ENCODE results near the gene RIPPLY1. TPM values are rescaled to one million over a fixed set of nuclear protein-coding genes. Genes with fewer than 3 reads are reported as not detected.
"Not testable (repeated sequence)": the region's sequence is repeated elsewhere in the genome, so short reads cannot be mapped to it uniquely, and the experiment has no call there.

RIPPLY1 gene
- total and polyA plus RNA-seq, 4 donors: 1.2 to 3.0 (median 3.0) TPM; not detected in 1

DNA sequence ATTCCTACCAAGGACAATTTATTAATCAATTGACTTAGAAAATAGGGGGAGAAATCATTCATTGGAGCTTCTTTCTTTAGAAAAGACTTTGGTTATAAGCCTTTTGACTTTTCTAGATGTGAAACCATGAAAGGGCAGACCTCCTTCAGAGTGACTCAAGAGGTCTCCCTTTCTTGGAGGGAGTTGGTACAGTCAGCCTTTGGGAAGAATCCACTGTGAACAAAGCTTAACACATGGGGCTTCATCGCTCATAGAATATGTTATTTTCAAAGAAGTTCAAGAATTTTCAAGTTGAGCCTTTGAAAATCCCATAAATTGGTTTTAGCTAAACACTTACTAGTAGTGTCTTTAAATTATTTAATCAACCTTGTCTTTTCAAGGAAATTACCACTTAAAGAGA, 28.0 kb downstream of the RIPPLY1 start (continued):
- TF ChIP-seq, protein P1, sequence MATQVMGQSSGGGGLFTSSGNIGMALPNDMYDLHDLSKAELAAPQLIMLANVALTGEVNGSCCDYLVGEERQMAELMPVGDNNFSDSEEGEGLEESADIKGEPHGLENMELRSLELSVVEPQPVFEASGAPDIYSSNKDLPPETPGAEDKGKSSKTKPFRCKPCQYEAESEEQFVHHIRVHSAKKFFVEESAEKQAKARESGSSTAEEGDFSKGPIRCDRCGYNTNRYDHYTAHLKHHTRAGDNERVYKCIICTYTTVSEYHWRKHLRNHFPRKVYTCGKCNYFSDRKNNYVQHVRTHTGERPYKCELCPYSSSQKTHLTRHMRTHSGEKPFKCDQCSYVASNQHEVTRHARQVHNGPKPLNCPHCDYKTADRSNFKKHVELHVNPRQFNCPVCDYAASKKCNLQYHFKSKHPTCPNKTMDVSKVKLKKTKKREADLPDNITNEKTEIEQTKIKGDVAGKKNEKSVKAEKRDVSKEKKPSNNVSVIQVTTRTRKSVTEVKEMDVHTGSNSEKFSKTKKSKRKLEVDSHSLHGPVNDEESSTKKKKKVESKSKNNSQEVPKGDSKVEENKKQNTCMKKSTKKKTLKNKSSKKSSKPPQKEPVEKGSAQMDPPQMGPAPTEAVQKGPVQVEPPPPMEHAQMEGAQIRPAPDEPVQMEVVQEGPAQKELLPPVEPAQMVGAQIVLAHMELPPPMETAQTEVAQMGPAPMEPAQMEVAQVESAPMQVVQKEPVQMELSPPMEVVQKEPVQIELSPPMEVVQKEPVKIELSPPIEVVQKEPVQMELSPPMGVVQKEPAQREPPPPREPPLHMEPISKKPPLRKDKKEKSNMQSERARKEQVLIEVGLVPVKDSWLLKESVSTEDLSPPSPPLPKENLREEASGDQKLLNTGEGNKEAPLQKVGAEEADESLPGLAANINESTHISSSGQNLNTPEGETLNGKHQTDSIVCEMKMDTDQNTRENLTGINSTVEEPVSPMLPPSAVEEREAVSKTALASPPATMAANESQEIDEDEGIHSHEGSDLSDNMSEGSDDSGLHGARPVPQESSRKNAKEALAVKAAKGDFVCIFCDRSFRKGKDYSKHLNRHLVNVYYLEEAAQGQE (IDR thresholded peaks at IDR 0.05): no peak

DNA sequence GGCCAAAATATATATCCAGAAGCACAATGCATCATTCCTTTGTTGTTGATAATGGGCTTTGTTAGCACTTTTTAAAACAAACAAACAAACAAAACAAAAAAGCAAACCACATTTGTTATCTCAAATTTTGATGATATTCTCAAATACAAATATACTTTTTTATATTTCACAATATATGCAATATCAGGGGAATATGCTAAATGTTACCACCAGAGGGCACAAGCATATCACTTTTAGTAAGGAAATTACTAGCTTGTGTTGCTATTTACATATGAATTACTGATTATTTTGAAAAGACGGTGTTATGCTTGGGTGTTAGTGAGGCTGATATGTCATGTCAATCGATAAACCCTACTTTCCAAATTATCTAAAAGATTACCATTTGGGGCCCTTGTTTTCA, 29.1 kb downstream of the RIPPLY1 start:
- H3K9me3 ChIP-seq (ENCODE audit: control insufficient read depth in 4 of 4, low read length in 3 of 4): no peaks in the 10 kb centered on the region
- 65% methylated on average over 2 of the region's 2 CpGs for WGBS
- peaks cover 0 to 2% (median 0%) of the 10 kb centered on the region in 4 donors for H3K27me3 ChIP-seq (ENCODE audit: control insufficient read depth in 4 of 4, insufficient read depth in 4 of 4, low read length in 3 of 4)
- H3K4me1 ChIP-seq (ENCODE audit: control insufficient read depth in 4 of 4, insufficient read depth in 4 of 4, low read length in 3 of 4): no peaks in the 10 kb centered on the region
- no peak overlapping the region for H3K27ac ChIP-seq (ENCODE audit: low read depth in 1 of 2, low read length in 2 of 2)
- TF ChIP-seq RAD21 (IDR thresholded peaks at IDR 0.05): peak; percentile 63 to 80
- TF ChIP-seq, protein P2, sequence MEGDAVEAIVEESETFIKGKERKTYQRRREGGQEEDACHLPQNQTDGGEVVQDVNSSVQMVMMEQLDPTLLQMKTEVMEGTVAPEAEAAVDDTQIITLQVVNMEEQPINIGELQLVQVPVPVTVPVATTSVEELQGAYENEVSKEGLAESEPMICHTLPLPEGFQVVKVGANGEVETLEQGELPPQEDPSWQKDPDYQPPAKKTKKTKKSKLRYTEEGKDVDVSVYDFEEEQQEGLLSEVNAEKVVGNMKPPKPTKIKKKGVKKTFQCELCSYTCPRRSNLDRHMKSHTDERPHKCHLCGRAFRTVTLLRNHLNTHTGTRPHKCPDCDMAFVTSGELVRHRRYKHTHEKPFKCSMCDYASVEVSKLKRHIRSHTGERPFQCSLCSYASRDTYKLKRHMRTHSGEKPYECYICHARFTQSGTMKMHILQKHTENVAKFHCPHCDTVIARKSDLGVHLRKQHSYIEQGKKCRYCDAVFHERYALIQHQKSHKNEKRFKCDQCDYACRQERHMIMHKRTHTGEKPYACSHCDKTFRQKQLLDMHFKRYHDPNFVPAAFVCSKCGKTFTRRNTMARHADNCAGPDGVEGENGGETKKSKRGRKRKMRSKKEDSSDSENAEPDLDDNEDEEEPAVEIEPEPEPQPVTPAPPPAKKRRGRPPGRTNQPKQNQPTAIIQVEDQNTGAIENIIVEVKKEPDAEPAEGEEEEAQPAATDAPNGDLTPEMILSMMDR (IDR thresholded peaks at IDR 0.05; ENCODE audit: low read depth, low read length, missing input control): peak; percentile 62
- no peak for TF ChIP-seq HNF4G (IDR thresholded peaks at IDR 0.05)
- TF ChIP-seq, protein P3, sequence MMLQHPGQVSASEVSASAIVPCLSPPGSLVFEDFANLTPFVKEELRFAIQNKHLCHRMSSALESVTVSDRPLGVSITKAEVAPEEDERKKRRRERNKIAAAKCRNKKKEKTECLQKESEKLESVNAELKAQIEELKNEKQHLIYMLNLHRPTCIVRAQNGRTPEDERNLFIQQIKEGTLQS (IDR thresholded peaks at IDR 0.05): no peak
- DNase-seq (ENCODE audit: low spot score): no peak
- peaks cover 0 to 4% (median under 1%) of the 10 kb centered on the region in 4 donors for H3K36me3 ChIP-seq (ENCODE audit: control insufficient read depth in 4 of 4, insufficient read depth in 3 of 4, low read depth in 1 of 4, low read length in 3 of 4)
- H3K4me3 ChIP-seq (ENCODE audit: low read depth in 1 of 3, low read length in 3 of 3): no peak overlapping the region
- H3K9ac ChIP-seq (ENCODE audit: low read depth in 1 of 2, low read length in 2 of 2): no peak overlapping the region

DNA sequence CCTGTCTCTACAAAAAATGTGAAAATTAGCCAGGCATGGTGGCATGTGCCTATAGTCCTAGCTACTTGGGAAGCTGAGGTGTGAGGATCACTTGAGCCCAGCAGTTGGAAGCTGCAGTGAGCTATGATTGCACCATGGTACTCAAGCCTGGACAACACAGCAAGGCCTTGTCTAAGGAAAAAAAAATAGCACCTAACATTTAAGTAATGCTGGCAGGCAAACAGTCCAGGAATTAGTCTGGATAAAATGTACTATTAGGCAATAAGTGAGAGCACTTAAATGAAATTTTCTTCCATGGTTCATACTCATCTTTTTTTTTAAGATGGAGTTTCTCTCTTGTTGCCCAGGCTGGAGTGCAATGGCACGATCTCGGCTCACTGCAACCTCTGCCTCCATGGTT, 30.3 kb downstream of the RIPPLY1 start:
- not testable (repeated sequence) for H3K27ac ChIP-seq (ENCODE audit: low read depth in 1 of 2, low read length in 2 of 2); H3K36me3 ChIP-seq (ENCODE audit: control insufficient read depth in 4 of 4, insufficient read depth in 3 of 4, low read depth in 1 of 4, low read length in 3 of 4); DNase-seq (ENCODE audit: low spot score); H3K9ac ChIP-seq (ENCODE audit: low read depth in 1 of 2, low read length in 2 of 2); H3K27me3 ChIP-seq (ENCODE audit: control insufficient read depth in 4 of 4, insufficient read depth in 4 of 4, low read length in 3 of 4); H3K9me3 ChIP-seq (ENCODE audit: control insufficient read depth in 4 of 4, low read length in 3 of 4); H3K4me3 ChIP-seq (ENCODE audit: low read depth in 1 of 3, low read length in 3 of 3); H3K4me1 ChIP-seq (ENCODE audit: control insufficient read depth in 4 of 4, insufficient read depth in 4 of 4, low read length in 3 of 4)
- WGBS: 100% methylated on average over 2 of the region's 2 CpGs

DNA sequence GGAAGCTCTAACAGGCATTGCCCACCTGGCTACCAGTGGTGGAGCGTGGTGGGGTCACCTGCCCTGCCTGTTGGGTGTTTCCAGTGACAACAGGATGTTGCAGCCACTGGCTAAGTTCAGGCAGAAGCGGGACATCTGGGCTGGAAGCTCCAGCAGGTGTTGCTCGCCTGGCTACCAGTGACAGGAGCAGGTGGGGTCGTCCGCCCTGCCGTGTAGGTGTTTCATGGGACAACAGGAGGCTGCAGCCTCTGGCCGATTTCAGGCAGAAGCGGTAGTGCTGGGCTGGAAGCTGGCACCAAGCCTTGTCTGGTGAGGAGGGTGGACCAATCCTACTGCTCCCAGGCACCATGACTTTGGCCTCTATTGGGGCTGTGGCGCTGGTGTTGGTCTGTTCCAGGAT, 39.4 kb downstream of the RIPPLY1 start:
- peaks cover 0 to 3% (median 0%) of the 10 kb centered on the region in 4 donors for H3K9me3 ChIP-seq (ENCODE audit: control insufficient read depth in 4 of 4, low read length in 3 of 4)
- H3K27ac ChIP-seq (ENCODE audit: low read depth in 1 of 2, low read length in 2 of 2): no peak overlapping the region
- H3K36me3 ChIP-seq (ENCODE audit: control insufficient read depth in 4 of 4, insufficient read depth in 3 of 4, low read depth in 1 of 4, low read length in 3 of 4): no peaks in the 10 kb centered on the region
- H3K4me3 ChIP-seq (ENCODE audit: low read depth in 1 of 3, low read length in 3 of 3): no peak overlapping the region
- H3K4me1 ChIP-seq (ENCODE audit: control insufficient read depth in 4 of 4, insufficient read depth in 4 of 4, low read length in 3 of 4): no peaks in the 10 kb centered on the region
- TF ChIP-seq EGR1 (IDR thresholded peaks at IDR 0.05; ENCODE audit: low read depth in 2 of 2) (no peak), FOXA2 (IDR thresholded peaks at IDR 0.05) (no peak), NR2F2 (IDR thresholded peaks at IDR 0.05) (no peak)
- TF ChIP-seq, protein P4, sequence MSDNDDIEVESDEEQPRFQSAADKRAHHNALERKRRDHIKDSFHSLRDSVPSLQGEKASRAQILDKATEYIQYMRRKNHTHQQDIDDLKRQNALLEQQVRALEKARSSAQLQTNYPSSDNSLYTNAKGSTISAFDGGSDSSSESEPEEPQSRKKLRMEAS (IDR thresholded peaks at IDR 0.05): no peak
- H3K9ac ChIP-seq (ENCODE audit: low read depth in 1 of 2, low read length in 2 of 2): no peak overlapping the region
- no peak for DNase-seq (ENCODE audit: low spot score)
- H3K27me3 ChIP-seq (ENCODE audit: control insufficient read depth in 4 of 4, insufficient read depth in 4 of 4, low read length in 3 of 4): peaks cover 0 to 2% (median 0%) of the 10 kb centered on the region in 4 donors
- 97% methylated on average over 9 of the region's 9 CpGs for WGBS

Data from liver (tissue), 9 donors.